ENCODE data around the gene USP34.

Gene USP34

GRCh38 chr2:61138859-61139258, 332.0 kb downstream of the USP34 start:
- DNase-seq: no peak

Measured in EL (cell line).